ENCODE results near the gene PRKCA. TPM values are rescaled to one million over a fixed set of nuclear protein-coding genes. Genes with fewer than 3 reads are reported as not detected.

The PRKCA gene
- total and polyA plus RNA-seq, 9 of the 15 experiments (the other 6 are each of a cell fraction or from before 2014, with no cell fraction given), result 3.2 to 33.0 (median 17.8) TPM

- in situ Hi-C loops (cut with MboI), result no loop called here
- Histone ChIP-seq H3K36me3 (ENCODE audit: control insufficient read depth, insufficient read depth, low read length) (0 out of 3 replicates have a peak, but pooled peaks cover 8% of the 10 kb centered on the region), H2AFZ (ENCODE audit: low read depth, low read length) (no peak overlapping the region), H3K4me3 (no peak overlapping the region), H3K4me1 (replicated peaks in 1 of 2; ENCODE audit: control insufficient read depth in 2 of 2, insufficient read depth in 2 of 2, low read length in 2 of 2) (peaks cover 3 to 45% of the 10 kb centered on the region in 2 experiments; a peak in 3 of 5 replicates), H3K27ac (ENCODE audit: extremely low read depth, low read depth, low read length) (peak overlapping the region; percentile 77; the same call in 2 of the 3 replicates), H3K9me3 (replicated peaks; ENCODE audit: control insufficient read depth, insufficient read depth, low read depth, low read length) (no peaks in the 10 kb centered on the region), H3K4me2 (ENCODE audit: insufficient read depth, low read length) (no peak overlapping the region), H3K9me1 (ENCODE audit: control insufficient read depth, insufficient read depth, low read length) (no peaks in the 10 kb centered on the region), H3K79me2 (ENCODE audit: control insufficient read depth, insufficient read depth, low read length) (peaks cover 14% of the 10 kb centered on the region), H4K20me1 (replicated peaks; ENCODE audit: control insufficient read depth, insufficient read depth, low read length) (no peaks in the 10 kb centered on the region), H3K27me3 (ENCODE audit: control insufficient read depth in 2 of 2, insufficient read depth in 2 of 2, low read length in 2 of 2) (no peaks in the 10 kb centered on the region), H3K9ac (ENCODE audit: insufficient read depth in 1 of 2, low read depth in 2 of 2, low read length in 2 of 2) (no peak overlapping the region; a peak in 1 of 4 replicates)
- no TSS peak for BruUV-seq (replicated peaks)
- no CpG with 5 or more reads among the region's 2 CpGs for WGBS (ENCODE audit: insufficient coverage, low coverage, missing lambda C conversion rate)
- FAIRE-seq, result no peak
- DNase-seq (ENCODE audit: extremely low read depth in 1 of 4, low spot score in 3 of 4), result no peak
- POLR2A ChIA-PET, result interaction anchor here (0.8 kb wide), 1 partner anchor 61 kb away, joined by 3 read pairs; no protein-coding TSS in a partner anchor
- no peak for ATAC-seq
- intact Hi-C loops (cut with micrococcal nuclease), result no loop called here
- CTCF ChIA-PET (ENCODE audit: low intra/inter-chr PET ratio), result no interaction called here
- TF ChIP-seq CXXC5 (CRISPR knock-in tag; IDR thresholded peaks at IDR 0.05), result no peak
- TF ChIP-seq TAF1 (IDR thresholded peaks at IDR 0.05; ENCODE audit: control insufficient read depth, extremely low read depth, insufficient read depth, low read length, severe bottlenecking), result no peak
- TF ChIP-seq ASH1L (IDR thresholded peaks at IDR 0.05; ENCODE audit: borderline replicate concordance, low read depth, partially characterized antibody), result no peak
- no peak for TF ChIP-seq RFX7 (CRISPR knock-in tag; IDR thresholded peaks at IDR 0.05)
- TF ChIP-seq POU5F1 (IDR thresholded peaks at IDR 0.05; ENCODE audit: borderline replicate concordance, low read depth, low read length, partially characterized antibody), result no peak
- no peak for TF ChIP-seq ZNF395 (CRISPR knock-in tag; IDR thresholded peaks at IDR 0.05)
- TF ChIP-seq CTCFL (IDR thresholded peaks at IDR 0.05; ENCODE audit: borderline replicate concordance, insufficient read depth, low read depth, low read length, poor library complexity, severe bottlenecking), result no peak
- no peak for TF ChIP-seq ZNF589 (CRISPR knock-in tag; IDR thresholded peaks at IDR 0.05; ENCODE audit: low read depth)
- no peak for TF ChIP-seq RBM25 (IDR thresholded peaks at IDR 0.05; ENCODE audit: low read depth, low read length, severe bottlenecking)
- no peak for TF ChIP-seq EHMT2 (IDR thresholded peaks at IDR 0.05)
- TF ChIP-seq RBFOX2 (IDR thresholded peaks at IDR 0.05; ENCODE audit: low read depth, low read length), result no peak
- no peak for TF ChIP-seq NELFE (IDR thresholded peaks at IDR 0.05; ENCODE audit: insufficient read depth, insufficient read length)
- TF ChIP-seq C11orf30 (IDR thresholded peaks at IDR 0.05; ENCODE audit: low read depth), result peak; percentile 64
- no peak for TF ChIP-seq ZNF639 (CRISPR knock-in tag; conservative IDR thresholded peaks at IDR 0.05 in 1 of 2, IDR thresholded peaks at IDR 0.05 in 1 of 2)
- TF ChIP-seq CBFA2T2 (conservative IDR thresholded peaks at IDR 0.05), result no peak
- TF ChIP-seq FOXO4 (CRISPR knock-in tag; IDR thresholded peaks at IDR 0.05), result no peak
These were observed 192.6 kb downstream of the PRKCA start for GRCh38 chr17:66495035-66495434.

Data from K562 (cell line).